NB4 (cell line): ENCODE measurements around the gene RBBP8.

ENCODE experiments used
- CTCF ChIP-seq: IDR thresholded peaks from one replicate; pipeline ENCODE4 v1.5.1; 2012; ENCODE audit warnings: low read depth, low read length
- MYC ChIP-seq: IDR thresholded peaks from 2 replicates; pipeline ENCODE4 v1.6.1; 2011; ENCODE audit warnings: low read depth, low read length
- POLR2A ChIP-seq: IDR thresholded peaks from 2 replicates; pipeline ENCODE4 v1.6.1; 2011; ENCODE audit warnings: mild to moderate bottlenecking; ENCODE audit not compliant: insufficient read length; ENCODE audit errors: extremely low read depth
- TF ChIP-seq, protein P1 (sequence below): IDR thresholded peaks from 2 replicates; pipeline ENCODE4 v1.6.1; 2011; ENCODE audit warnings: low read depth, low read length

- TF ChIP-seq CTCF: no peak
- no peak for TF ChIP-seq MYC
- TF ChIP-seq, protein P1, sequence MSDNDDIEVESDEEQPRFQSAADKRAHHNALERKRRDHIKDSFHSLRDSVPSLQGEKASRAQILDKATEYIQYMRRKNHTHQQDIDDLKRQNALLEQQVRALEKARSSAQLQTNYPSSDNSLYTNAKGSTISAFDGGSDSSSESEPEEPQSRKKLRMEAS: no peak
- TF ChIP-seq POLR2A: no peak
Observed at GRCh38 chr18:23012249-23012648, 79.1 kb downstream of the RBBP8 start.
